Endothelial cell of umbilical vein (primary cell): ENCODE measurements around the gene MBD2. TPM values are rescaled to one million over a fixed set of nuclear protein-coding genes. Genes with fewer than 3 reads are reported as not detected.

Experiments used
- BruUV-seq: library from RNA; stranded (reverse); fragments of 400-500 nt; replicated peaks from 2 replicates; lab custom pipeline; 2021; lab: Mats Ljungman, UMichigan
- CTCF ChIA-PET: fragments of 300-600, 350-600 bp; sonication (Branson Sonifier 250); formaldehyde crosslinking; loops from one replicate; lab custom pipeline; 2021; ENCODE audit warnings: antibody characterized with exemption, inconsistent platforms; lab: Charles Lee
- POLR2A ChIA-PET: fragments of 300-600, 350-600 bp; sonication (Branson Sonifier 250); formaldehyde crosslinking; loops from one replicate; lab custom pipeline; 2021; ENCODE audit warnings: antibody characterized with exemption, inconsistent platforms; lab: Charles Lee
- DNase-seq: peaks from one replicate; pipeline ENCODE4 v3.0.0-alpha.2; 2011; ENCODE audit warnings: low read depth, low spot score
- FAIRE-seq: peaks from 2 replicates; lab custom pipeline; 2011; peaks lifted over from hg19 to GRCh38; lab: Jason Lieb, UNC
- H2AFZ ChIP-seq: 2 replicates; pipeline ENCODE4 v1.6.0; 2012; ENCODE audit warnings: low read depth, low read length, control low read depth, inconsistent platforms
- H3K27ac ChIP-seq: 2 replicates; pipeline ENCODE4 v1.5.1; 2011; ENCODE audit warnings: low read depth, mild to moderate bottlenecking, control low read depth, low read length, moderate library complexity; ENCODE audit not compliant: insufficient read depth
- H3K27me3 ChIP-seq, 2 experiments: 2 replicates each; pipeline versions ENCODE4 v1.6.0 to v1.6.1; 2011; ENCODE audit warnings: low read length in 2 of 2, mixed read lengths in 1 of 2; ENCODE audit not compliant: control insufficient read depth in 2 of 2, insufficient read depth in 2 of 2
- H3K36me3 ChIP-seq, 2 experiments: 2 replicates in 1 of 2; 3 replicates in 1 of 2; pipeline ENCODE4 v1.5.1; 2011; ENCODE audit warnings: low read length in 2 of 2, mild to moderate bottlenecking in 1 of 2, moderate library complexity in 1 of 2; ENCODE audit not compliant: control insufficient read depth in 2 of 2, insufficient read depth in 2 of 2; ENCODE audit errors: extremely low read depth in 1 of 2
- H3K4me1 ChIP-seq: 3 replicates; pipeline ENCODE4 v1.5.1; 2011; ENCODE audit warnings: mild to moderate bottlenecking, low read length; ENCODE audit not compliant: control insufficient read depth, insufficient read depth; ENCODE audit errors: extremely low read depth
- H3K4me2 ChIP-seq: 2 replicates; pipeline ENCODE4 v1.6.1; 2011; ENCODE audit warnings: low read length, control low read depth, mixed read lengths; ENCODE audit not compliant: insufficient read depth
- H3K4me3 ChIP-seq, 3 experiments: fragments of 200-600 bp in 1 of 3; sonication (generic), shearing (Covaris generic) in 1 of 3; replicated peaks in 1 of 3; 2 replicates each; pipeline ENCODE4 v1.5.1; 2011 to 2016; ENCODE audit warnings: control low read depth in 3 of 3, low read length in 3 of 3, mild to moderate bottlenecking in 2 of 3, inconsistent platforms in 1 of 3, low read depth in 1 of 3, moderate library complexity in 1 of 3; ENCODE audit not compliant: insufficient read depth in 1 of 3
- H3K79me2 ChIP-seq: 2 replicates; pipeline ENCODE4 v1.6.0; 2012; ENCODE audit warnings: low read length, inconsistent platforms; ENCODE audit not compliant: control insufficient read depth, insufficient read depth
- H3K9ac ChIP-seq: replicated peaks from 2 replicates; pipeline ENCODE3; 2011; ENCODE audit warnings: low read length, control low read depth; ENCODE audit not compliant: insufficient read depth; ENCODE audit errors: extremely low read depth
- H3K9me1 ChIP-seq: replicated peaks from 3 replicates; pipeline ENCODE4 v1.6.0; 2011; ENCODE audit warnings: mild to moderate bottlenecking, low read length; ENCODE audit not compliant: control insufficient read depth, insufficient read depth; ENCODE audit errors: extremely low read depth
- H3K9me3 ChIP-seq: replicated peaks from 2 replicates; pipeline ENCODE4 v1.5.1; 2012; ENCODE audit warnings: low read length, inconsistent platforms; ENCODE audit not compliant: control insufficient read depth, insufficient read depth
- H4K20me1 ChIP-seq: replicated peaks from 2 replicates; pipeline ENCODE3; 2011; ENCODE audit warnings: mild to moderate bottlenecking, low read length; ENCODE audit not compliant: control insufficient read depth, insufficient read depth; ENCODE audit errors: extremely low read depth
- CTCF ChIP-seq, 2 donors: IDR thresholded peaks; 1 replicate in 1 of 2; 2 replicates in 1 of 2; pipeline ENCODE4 v1.5.1; 2011; ENCODE audit warnings: low read length in 2 of 2, mild to moderate bottlenecking in 2 of 2, moderate library complexity in 2 of 2, control low read depth in 1 of 2, inconsistent platforms in 1 of 2, low read depth in 1 of 2; ENCODE audit not compliant: insufficient read depth in 1 of 2; ENCODE audit errors: extremely low read depth in 1 of 2
- EZH2 ChIP-seq: IDR thresholded peaks from 2 replicates; pipeline ENCODE4 v1.6.1; 2012; ENCODE audit warnings: borderline replicate concordance, low read depth, mild to moderate bottlenecking, moderate library complexity, low read length, inconsistent platforms; ENCODE audit not compliant: severe bottlenecking
- FOS ChIP-seq: IDR thresholded peaks from 2 replicates; pipeline ENCODE4 v1.6.1; 2011; ENCODE audit warnings: mild to moderate bottlenecking, low read length, moderate library complexity, borderline replicate concordance; ENCODE audit not compliant: insufficient read depth
- GATA2 ChIP-seq: IDR thresholded peaks from 2 replicates; pipeline ENCODE4 v1.7.0; 2011; ENCODE audit warnings: low read depth, mild to moderate bottlenecking, moderate library complexity, mixed read lengths, low read length; ENCODE audit not compliant: insufficient read length, insufficient read depth
- JUN ChIP-seq: IDR thresholded peaks from 2 replicates; pipeline ENCODE4 v1.6.1; 2011; ENCODE audit warnings: borderline replicate concordance, low read depth; ENCODE audit not compliant: insufficient read length, insufficient read depth
- MYC ChIP-seq: IDR thresholded peaks from one replicate; pipeline ENCODE4 v1.6.1; 2011; ENCODE audit warnings: mild to moderate bottlenecking, low read depth, low read length
- POLR2A ChIP-seq: IDR thresholded peaks from 2 replicates; pipeline ENCODE4 v1.6.1; 2012; ENCODE audit warnings: low read depth, mild to moderate bottlenecking, control low read depth, low read length
- POLR2AphosphoS5 ChIP-seq: IDR thresholded peaks from 2 replicates; pipeline ENCODE4 v1.6.1; 2012; ENCODE audit warnings: low read depth, mild to moderate bottlenecking, control low read depth, low read length, moderate library complexity; ENCODE audit not compliant: insufficient read depth
- dilution Hi-C: fragments of 300-500 bp; cut with MboI; formaldehyde crosslinking; loops from one replicate; pipeline ENCODE4 v1.15.0; 2019; ENCODE audit warnings: low sequenced_read_pairs; ENCODE audit not compliant: extremely low pct_ligation_motif_present
- intact Hi-C: fragments of 100-400 bp; cut with micrococcal nuclease; formaldehyde crosslinking; loops from one replicate; pipeline ENCODE4 v1.10.0; 2022
- polyA plus RNA-seq, 4 experiments: library from polyadenylated mRNA; depleted of rRNA in 3 of 4; stranded (reverse) in 3 of 4; unstranded in 1 of 4; fragments of >200 nt; gene quantifications; 2 replicates each; pipeline versions ENCODE4 v1.2.1 to v1.2.3, GENCODE V29; 2011 to 2012; ENCODE audit warnings: missing spikeins in 1 of 4
- total RNA-seq: library from RNA; stranded (reverse); gene quantifications from 2 replicates; pipeline ENCODE4 v1.2.3, GENCODE V29; 2021
- TF ChIP-seq, protein P1 (sequence below): IDR thresholded peaks from 2 replicates; pipeline ENCODE4 v1.6.1; 2011; ENCODE audit not compliant: insufficient read depth, insufficient read length

MBD2 gene
- total and polyA plus RNA-seq, 2 donors (not counting 3 experiments of a cell fraction or from before 2014, with no cell fraction given) = 86.8 to 110 TPM

- ChIA-PET POLR2A (no interaction called here), CTCF (no interaction called here)
- dilution Hi-C loops = no loop called here
- Histone ChIP-seq H3K4me3 (no peak overlapping the region), H2AFZ (no peak overlapping the region), H3K4me2 (no peak overlapping the region), H4K20me1 (no peaks in the 10 kb centered on the region), H3K4me1 (no peaks in the 10 kb centered on the region), H3K9me3 (no peaks in the 10 kb centered on the region), H3K27ac (no peak overlapping the region), H3K27me3 (peaks cover 0 to 1% of the 10 kb centered on the region in 2 experiments), H3K36me3 (no peaks in the 10 kb centered on the region), H3K79me2 (no peaks in the 10 kb centered on the region), H3K9ac (no peak overlapping the region), H3K9me1 (no peaks in the 10 kb centered on the region)
- TF ChIP-seq JUN = no peak
- no peak for TF ChIP-seq POLR2A
- TF ChIP-seq POLR2AphosphoS5 = no peak
- no peak for TF ChIP-seq GATA2
- no peak for TF ChIP-seq EZH2
- TF ChIP-seq MYC = no peak
- no peak for TF ChIP-seq CTCF (IDR thresholded peaks at IDR 0.05; ENCODE audit: extremely low read depth in 1 of 2, insufficient read depth in 1 of 2, low read depth in 1 of 2, low read length in 2 of 2)
- TF ChIP-seq, protein P1, sequence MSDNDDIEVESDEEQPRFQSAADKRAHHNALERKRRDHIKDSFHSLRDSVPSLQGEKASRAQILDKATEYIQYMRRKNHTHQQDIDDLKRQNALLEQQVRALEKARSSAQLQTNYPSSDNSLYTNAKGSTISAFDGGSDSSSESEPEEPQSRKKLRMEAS = no peak
- TF ChIP-seq FOS = no peak
- no peak for FAIRE-seq
- intact Hi-C loops = no loop called here
- no peak for DNase-seq
- BruUV-seq = no TSS peak
These were observed 112.1 kb downstream of the MBD2 start for GRCh38 chr18:54112356-54112755.
